Stimulated activated CD4-positive, alpha-beta T cell treated with anti-CD3 and anti-CD28 coated beads, Interleukin-15, amount 100 ng/mL, for 48 hours (primary cell): Measurements from ENCODE around the gene VRK2.
A peak's percentile ranks its signal among the peaks of the same experiment; 100 is the strongest.

Source experiments
- DNase-seq, 2 donors: peaks; one replicate each; pipeline ENCODE4 v3.0.0-alpha.2; 2020; ENCODE audit warnings: low read depth in 2 of 2

VRK2 gene

DNA sequence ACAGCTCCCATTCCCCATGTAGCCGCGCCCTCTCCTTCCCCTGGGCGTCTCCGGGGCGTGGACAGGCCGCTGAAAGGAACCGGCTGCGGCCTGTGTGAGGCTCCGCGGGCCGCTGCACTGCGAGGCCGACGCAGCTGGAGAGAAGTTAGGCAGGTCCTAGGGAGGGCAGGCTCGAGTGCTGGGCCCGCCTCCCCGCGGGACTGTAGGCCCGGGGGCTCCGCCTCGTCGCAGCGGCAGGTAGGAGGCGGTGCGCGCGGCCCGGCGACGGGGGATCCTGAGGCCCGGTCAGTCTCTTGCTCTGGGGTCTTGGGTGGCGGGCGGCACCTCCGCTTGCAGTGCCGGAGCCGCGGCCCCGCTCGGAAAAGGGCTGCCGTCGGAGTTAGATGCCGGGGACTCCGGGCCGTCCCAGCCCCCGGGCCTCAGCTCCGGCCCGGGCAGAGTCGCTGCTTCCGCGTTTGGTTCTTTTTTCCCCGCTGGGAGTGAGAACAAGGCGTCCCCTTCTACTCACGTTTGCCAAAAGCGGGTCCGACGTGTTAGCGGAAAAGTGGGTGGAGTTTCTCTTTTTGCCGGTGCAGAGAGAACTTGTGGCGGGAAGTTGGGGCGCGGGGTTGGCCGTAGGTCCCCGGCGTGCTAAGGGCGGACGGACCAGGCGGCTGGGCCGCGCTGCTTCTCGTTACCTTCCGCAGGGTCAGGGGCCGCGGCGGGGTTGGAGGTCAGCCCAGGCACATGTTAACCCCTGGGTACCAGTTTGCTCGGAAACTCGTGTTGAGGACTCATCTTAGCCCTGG, at the start of gene VRK2:
TSS of gene VRK2 (plus strand) at position 222 of the 788 bp plus-strand sequence. CDS start 2,026 bp downstream, outside the sequence.
- peak; percentile 77 to 81 for DNase-seq

DNA sequence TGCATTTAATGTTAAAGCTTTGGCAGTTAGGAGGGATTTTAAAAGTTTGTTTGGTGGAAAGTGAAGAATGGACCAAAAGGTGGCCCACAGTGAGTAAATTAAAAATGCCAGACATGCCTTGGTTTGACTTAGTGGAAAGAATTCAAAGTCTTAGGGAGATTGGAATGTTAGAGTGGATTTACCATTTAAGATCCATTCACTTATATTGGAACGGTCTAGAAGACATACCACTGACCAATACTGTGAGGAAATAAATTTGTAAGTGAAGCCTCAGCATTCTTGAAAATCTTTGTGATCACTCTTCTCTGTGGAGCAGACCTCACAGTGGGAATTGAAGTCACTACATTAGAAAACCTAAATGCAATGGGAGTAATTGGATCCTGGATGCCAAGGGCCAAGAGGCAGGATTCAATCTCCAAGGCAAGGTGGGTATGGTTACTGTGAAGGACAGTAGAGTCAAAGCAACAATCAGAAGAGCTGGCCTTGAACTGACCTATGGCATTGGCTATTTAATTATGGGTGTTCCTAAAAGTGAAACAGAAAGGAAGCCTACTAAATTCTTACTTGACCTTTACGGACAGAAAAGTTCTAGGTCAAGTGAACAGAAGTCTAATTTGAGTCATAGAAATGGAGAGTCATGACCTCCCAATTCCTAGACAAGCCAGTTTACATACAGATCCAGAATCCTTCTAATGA, 40.2 kb upstream of the VRK2 start:
- DNase-seq: no peak

GRCh38 chr2:58006952-58007284, 39.7 kb upstream of the VRK2 start:
- DNase-seq: no peak

GRCh38 chr2:58010599-58010998, 36.0 kb upstream of the VRK2 start:
- DNase-seq: no peak

- no peak for DNase-seq
Observed at GRCh38 chr2:58019229-58019628, 27.4 kb upstream of the VRK2 start.

GRCh38 chr2:58025150-58025933, 21.3 kb upstream of the VRK2 start:
- no peak for DNase-seq

- no peak for DNase-seq
Observed at GRCh38 chr2:58027029-58027428, 19.6 kb upstream of the VRK2 start.

GRCh38 chr2:58030771-58031170, 15.8 kb upstream of the VRK2 start:
- no peak for DNase-seq

GRCh38 chr2:58032016-58032763, 14.4 kb upstream of the VRK2 start:
- no peak for DNase-seq

DNA sequence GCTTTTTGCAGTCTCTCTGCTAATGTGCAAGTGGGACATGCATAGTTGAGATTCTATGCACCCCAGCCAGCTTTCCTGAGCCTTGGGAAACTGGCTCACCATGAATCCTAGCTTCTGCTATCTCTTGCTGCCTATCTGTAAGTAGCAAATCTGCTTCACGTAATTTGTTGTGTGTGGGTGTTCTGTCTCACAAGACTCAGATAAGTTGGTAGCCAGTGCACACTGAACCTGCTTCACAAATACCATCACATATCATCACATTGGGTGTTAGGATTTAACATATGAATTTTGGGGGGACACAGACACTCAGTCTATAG, 13.9 kb upstream of the VRK2 start:
- no peak for DNase-seq

DNA sequence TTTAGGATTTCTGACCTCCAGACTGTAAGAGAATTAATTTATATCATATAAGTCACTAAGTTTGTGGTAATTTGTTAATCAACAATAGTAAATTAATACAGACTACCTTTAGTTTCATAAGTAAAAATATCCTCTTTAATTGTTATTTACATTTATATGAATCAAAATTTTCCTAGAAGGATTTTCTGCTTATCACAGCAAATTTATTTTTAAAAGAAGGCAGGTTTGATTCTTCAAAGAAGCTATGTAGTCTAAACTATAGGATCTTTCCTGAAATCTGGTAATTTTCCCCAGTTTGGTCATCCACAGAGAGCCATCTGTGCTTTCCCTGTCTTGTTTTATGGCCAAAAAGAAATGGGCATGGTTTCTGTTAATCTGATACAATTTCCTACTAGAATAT, 13.1 kb upstream of the VRK2 start:
- no peak for DNase-seq

GRCh38 chr2:58035352-58035751, 11.3 kb upstream of the VRK2 start:
- DNase-seq: no peak

DNA sequence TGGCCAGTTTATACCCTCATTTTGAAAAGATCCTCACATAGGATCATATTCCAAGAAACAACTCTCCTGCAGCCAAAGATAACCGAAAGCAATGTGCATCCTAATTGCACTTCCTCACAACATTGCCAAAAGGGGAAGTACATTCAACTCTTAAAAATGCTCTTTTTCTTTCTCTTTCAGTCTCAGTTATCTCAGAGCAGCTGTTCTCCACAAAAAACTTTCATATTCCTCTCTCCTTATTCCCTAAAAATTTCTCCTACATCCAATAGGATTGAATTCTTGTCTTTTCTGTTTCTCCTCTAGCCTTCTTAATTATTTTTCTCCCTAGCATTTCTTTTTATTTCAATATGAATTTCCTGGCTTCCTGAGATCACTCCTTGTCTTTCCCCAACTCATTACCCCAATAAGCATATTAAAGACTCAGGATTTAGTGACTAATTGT, 7.4 kb upstream of the VRK2 start:
- DNase-seq: no peak

GRCh38 chr2:58042486-58042970, 4.1 kb upstream of the VRK2 start:
- DNase-seq: no peak

DNA sequence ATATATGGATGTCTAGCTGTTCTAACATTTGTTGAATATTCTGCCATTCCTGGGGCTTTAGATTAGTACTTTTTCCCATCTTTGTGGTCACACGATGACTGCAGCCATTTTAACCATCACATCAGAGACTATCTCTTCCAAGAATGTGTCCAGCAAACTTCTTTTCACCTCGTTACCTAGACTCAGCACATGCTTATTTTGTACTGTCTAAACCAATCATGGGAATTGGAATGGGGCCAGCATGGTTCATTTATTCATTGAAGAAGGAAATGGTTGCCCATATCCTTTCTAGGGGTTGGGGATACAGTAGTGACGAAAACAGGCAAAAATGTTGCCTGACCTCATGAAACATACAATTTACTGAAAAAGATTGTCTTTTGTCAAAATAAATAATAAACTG, 2.5 kb upstream of the VRK2 start:
- no peak for DNase-seq

DNA sequence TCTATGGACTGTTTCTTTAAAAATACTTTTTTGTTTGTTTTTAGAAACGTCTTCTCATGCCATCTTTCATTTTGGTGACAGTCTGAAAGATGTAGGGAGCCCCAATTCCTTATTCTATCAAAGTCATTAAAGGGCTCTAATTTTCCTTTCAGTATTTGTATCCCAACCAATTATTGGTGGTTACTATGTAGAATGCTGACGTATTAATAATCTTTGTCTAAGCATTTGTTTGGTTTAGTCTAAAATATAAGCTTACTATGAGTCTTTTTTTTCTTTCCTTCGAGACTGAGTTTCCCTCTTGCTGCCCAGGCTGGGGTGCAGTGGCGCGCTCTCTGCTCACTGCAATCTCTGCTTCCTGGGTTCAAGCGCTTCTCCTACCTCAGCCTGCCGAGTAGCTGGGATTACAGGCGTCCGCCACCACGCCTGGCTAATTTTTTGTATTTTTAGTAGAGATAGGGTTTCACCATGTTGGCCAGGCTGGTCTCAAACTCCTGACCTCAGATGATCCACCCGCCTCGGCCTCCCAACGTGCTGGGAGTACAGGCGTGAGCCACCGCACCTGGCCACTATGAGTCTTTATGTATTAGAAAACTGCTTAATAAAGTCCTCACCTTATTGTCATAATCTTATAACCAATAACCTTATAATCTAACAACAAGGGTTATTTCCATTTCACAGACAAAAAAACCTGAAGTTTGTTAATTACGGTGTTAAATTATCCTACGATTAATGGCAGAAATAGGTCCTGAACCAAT, 849 bp upstream of the VRK2 start:
- no peak for DNase-seq

- no peak for DNase-seq
Observed at GRCh38 chr2:58046335-58046584, 346 bp upstream of the VRK2 start.

DNA sequence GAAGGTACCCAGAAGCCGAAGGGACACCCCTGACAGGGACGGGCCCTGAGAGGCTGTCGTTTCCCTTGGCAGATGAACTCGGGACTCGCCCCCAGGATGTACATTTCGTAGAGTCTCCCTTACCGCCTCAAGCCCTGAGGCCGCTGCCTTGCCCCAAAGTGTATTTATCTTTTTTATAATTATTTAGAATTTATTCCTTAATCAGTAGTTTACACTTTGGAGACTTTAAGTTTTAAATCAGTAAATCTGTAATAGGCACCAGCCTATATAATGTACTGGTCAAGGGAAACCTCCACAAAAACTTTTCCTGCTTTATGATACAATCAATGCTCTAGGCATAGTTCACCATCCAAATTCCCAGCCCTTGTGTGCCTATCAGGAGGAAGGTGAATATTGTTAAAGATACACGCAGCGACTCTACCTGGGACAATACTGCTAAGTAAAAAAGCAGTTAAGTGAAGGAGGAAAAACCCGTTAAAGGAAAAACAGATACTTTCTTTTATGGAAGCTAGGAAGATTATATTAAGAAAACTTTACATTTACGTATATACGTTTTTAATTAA, 848 bp downstream of the VRK2 start:
- no peak for DNase-seq

- DNase-seq: no peak
Observed at GRCh38 chr2:58047961-58048360, 1.4 kb downstream of the VRK2 start.

DNA sequence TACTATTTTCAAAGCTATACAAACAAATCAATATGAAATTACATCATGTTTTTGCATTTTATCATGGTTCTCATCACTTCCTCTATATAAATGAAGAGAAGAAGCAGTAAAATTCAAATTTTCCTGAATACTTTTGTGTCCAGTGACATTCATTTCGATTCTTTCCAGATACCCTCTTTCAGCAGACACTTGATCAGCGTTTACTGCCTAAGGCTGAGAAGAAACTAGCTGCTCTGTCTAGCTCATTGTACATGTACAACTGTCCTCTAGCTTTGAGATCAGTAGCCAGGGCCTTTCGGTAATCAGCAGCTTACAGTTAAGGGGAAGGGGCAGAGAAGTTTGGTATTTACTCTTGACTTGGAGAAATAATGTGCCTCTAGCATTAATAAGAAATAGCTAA, 4.8 kb downstream of the VRK2 start:
- DNase-seq: no peak

- no peak for DNase-seq
Observed at GRCh38 chr2:58052978-58053377, 6.4 kb downstream of the VRK2 start.
